Coronary artery (tissue), 2 donors: ENCODE results near the gene TMEM205.
A peak's percentile ranks its signal among the peaks of the same experiment; 100 is the strongest.
"Not testable (repeated sequence)": the region's sequence is repeated elsewhere in the genome, so short reads cannot be mapped to it uniquely, and the experiment has no call there.

Experiments
- DNase-seq: peaks from one replicate; pipeline ENCODE4 v3.0.0-alpha.2; 2017; ENCODE audit warnings: low spot score
- H3K27ac ChIP-seq, 2 donors: fragments of 200-600 bp; sonication (generic); one replicate each; pipeline ENCODE4 v1.5.1; 2016 to 2019
- H3K4me3 ChIP-seq: fragments of 200-600 bp; sonication (generic); 2 replicates; pipeline ENCODE4 v1.5.1; 2016; ENCODE audit warnings: mild to moderate bottlenecking, moderate library complexity
- CTCF ChIP-seq: fragments of 200-600 bp; sonication (generic); IDR thresholded peaks from one replicate; pipeline ENCODE4 v1.5.1; 2019; ENCODE audit warnings: antibody characterized with exemption

TMEM205 gene

GRCh38 chr19:11382898-11383705 lies 37.0 kb upstream of the TMEM205 start:
- no peak for TF ChIP-seq CTCF
- peak overlapping the region; percentile 65 for H3K4me3 ChIP-seq
- peak; percentile 79 for DNase-seq
- peak overlapping the region in 1 of 2 donors; percentile 41 for H3K27ac ChIP-seq

GRCh38 chr19:11380653-11381537 lies 34.8 kb upstream of the TMEM205 start:
- DNase-seq = peak; percentile 97
- Histone ChIP-seq H3K27ac (peak overlapping the region; percentile 70 to 95), H3K4me3 (peak overlapping the region; percentile 90)
- peak; percentile 71 for TF ChIP-seq CTCF

- peak overlapping the region; percentile 90 for H3K4me3 ChIP-seq
Observed at GRCh38 chr19:11379857-11380350, 33.8 kb upstream of the TMEM205 start.

GRCh38 chr19:11379269-11379845 lies 33.3 kb upstream of the TMEM205 start:
- DNase-seq, H3K4me3 ChIP-seq: not testable (repeated sequence)
- H3K27ac ChIP-seq = peak overlapping the region in 1 of 2 donors; percentile 95

More at GRCh38 chr19:11379857-11380350, 33.8 kb upstream of the TMEM205 start:
- no peak for TF ChIP-seq CTCF
- H3K27ac ChIP-seq = peak overlapping the region in 1 of 2 donors; percentile 95
- no peak for DNase-seq

GRCh38 chr19:11378319-11379189 lies 32.5 kb upstream of the TMEM205 start:
- peak; percentile 55 for TF ChIP-seq CTCF
- H3K4me3 ChIP-seq = no peak overlapping the region
- peak; percentile 79 for DNase-seq
- peak overlapping the region in 1 of 2 donors; percentile 80 for H3K27ac ChIP-seq

GRCh38 chr19:11377756-11378155 lies 31.7 kb upstream of the TMEM205 start:
- peak overlapping the region in 1 of 2 donors; percentile 80 for H3K27ac ChIP-seq
- no peak overlapping the region for H3K4me3 ChIP-seq
- no peak for DNase-seq
- no peak for TF ChIP-seq CTCF
